ENCODE results near the gene NEK11.

DNA sequence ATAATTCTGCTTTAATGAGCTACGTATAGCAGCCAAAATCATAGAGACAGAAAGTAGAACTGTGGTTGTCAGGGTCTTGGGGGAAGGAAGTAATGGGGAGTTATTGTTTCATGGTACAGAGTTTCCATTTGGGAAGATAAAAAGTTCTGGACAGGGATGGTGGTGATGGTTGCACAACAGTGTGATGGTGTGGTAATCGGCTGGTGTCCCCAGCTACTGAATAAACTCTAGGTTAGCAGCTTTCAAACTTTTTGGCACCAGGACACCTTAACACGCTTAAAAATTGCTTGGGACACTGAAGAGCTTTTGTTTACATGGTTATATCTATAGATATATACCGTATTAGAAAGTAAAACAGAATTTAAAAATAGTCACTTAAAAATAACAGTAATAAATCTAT, 166.0 kb downstream of the NEK11 start:
- TF ChIP-seq, protein P1, sequence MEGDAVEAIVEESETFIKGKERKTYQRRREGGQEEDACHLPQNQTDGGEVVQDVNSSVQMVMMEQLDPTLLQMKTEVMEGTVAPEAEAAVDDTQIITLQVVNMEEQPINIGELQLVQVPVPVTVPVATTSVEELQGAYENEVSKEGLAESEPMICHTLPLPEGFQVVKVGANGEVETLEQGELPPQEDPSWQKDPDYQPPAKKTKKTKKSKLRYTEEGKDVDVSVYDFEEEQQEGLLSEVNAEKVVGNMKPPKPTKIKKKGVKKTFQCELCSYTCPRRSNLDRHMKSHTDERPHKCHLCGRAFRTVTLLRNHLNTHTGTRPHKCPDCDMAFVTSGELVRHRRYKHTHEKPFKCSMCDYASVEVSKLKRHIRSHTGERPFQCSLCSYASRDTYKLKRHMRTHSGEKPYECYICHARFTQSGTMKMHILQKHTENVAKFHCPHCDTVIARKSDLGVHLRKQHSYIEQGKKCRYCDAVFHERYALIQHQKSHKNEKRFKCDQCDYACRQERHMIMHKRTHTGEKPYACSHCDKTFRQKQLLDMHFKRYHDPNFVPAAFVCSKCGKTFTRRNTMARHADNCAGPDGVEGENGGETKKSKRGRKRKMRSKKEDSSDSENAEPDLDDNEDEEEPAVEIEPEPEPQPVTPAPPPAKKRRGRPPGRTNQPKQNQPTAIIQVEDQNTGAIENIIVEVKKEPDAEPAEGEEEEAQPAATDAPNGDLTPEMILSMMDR (IDR thresholded peaks at IDR 0.05): no peak
- TF ChIP-seq, protein P2, sequence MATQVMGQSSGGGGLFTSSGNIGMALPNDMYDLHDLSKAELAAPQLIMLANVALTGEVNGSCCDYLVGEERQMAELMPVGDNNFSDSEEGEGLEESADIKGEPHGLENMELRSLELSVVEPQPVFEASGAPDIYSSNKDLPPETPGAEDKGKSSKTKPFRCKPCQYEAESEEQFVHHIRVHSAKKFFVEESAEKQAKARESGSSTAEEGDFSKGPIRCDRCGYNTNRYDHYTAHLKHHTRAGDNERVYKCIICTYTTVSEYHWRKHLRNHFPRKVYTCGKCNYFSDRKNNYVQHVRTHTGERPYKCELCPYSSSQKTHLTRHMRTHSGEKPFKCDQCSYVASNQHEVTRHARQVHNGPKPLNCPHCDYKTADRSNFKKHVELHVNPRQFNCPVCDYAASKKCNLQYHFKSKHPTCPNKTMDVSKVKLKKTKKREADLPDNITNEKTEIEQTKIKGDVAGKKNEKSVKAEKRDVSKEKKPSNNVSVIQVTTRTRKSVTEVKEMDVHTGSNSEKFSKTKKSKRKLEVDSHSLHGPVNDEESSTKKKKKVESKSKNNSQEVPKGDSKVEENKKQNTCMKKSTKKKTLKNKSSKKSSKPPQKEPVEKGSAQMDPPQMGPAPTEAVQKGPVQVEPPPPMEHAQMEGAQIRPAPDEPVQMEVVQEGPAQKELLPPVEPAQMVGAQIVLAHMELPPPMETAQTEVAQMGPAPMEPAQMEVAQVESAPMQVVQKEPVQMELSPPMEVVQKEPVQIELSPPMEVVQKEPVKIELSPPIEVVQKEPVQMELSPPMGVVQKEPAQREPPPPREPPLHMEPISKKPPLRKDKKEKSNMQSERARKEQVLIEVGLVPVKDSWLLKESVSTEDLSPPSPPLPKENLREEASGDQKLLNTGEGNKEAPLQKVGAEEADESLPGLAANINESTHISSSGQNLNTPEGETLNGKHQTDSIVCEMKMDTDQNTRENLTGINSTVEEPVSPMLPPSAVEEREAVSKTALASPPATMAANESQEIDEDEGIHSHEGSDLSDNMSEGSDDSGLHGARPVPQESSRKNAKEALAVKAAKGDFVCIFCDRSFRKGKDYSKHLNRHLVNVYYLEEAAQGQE (IDR thresholded peaks at IDR 0.05; ENCODE audit: insufficient read depth in 1 of 2, low read depth in 2 of 2, low read length in 1 of 2): no peak
- TF ChIP-seq SIN3A (IDR thresholded peaks at IDR 0.05; ENCODE audit: borderline replicate concordance, insufficient read depth, low read depth, low read length): no peak
- TF ChIP-seq POLR2AphosphoS5 (IDR thresholded peaks at IDR 0.05; ENCODE audit: low read depth, low read length): no peak
- TF ChIP-seq TCF7L2 (IDR thresholded peaks at IDR 0.05; ENCODE audit: low read depth, low read length): no peak

All from Panc1 (cell line).